NCI-H1694 (cell line): ENCODE measurements around the gene THSD4.
A peak's percentile ranks its signal among the peaks of the same experiment; 100 is the strongest.

Source experiments
- DNase-seq: peaks from one replicate; lab custom pipeline; 2025; lab: John Stamatoyannopoulos, UW

The THSD4 gene

GRCh38 chr15:71753346-71753745, 638.1 kb downstream of the THSD4 start:
- no peak for DNase-seq

DNA sequence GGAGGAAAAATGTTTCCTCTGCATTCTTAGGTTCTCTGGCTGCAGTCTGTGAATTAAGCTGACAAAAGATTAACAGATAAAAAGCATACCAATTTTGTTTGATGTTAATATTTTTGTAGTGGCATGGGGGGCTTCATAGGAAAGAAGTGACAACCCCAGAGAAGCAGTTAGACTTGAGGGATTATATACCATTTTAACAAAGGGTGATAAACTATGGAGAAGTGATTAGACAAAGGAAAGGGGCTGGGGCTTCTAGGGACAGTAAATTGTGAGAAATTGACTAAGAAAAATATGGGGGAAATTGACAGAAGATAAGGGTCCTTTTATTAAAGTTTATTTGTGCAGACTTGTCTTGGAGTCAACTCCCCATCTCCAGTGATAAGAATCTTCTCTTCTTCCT, 639.4 kb downstream of the THSD4 start:
- DNase-seq: no peak

DNA sequence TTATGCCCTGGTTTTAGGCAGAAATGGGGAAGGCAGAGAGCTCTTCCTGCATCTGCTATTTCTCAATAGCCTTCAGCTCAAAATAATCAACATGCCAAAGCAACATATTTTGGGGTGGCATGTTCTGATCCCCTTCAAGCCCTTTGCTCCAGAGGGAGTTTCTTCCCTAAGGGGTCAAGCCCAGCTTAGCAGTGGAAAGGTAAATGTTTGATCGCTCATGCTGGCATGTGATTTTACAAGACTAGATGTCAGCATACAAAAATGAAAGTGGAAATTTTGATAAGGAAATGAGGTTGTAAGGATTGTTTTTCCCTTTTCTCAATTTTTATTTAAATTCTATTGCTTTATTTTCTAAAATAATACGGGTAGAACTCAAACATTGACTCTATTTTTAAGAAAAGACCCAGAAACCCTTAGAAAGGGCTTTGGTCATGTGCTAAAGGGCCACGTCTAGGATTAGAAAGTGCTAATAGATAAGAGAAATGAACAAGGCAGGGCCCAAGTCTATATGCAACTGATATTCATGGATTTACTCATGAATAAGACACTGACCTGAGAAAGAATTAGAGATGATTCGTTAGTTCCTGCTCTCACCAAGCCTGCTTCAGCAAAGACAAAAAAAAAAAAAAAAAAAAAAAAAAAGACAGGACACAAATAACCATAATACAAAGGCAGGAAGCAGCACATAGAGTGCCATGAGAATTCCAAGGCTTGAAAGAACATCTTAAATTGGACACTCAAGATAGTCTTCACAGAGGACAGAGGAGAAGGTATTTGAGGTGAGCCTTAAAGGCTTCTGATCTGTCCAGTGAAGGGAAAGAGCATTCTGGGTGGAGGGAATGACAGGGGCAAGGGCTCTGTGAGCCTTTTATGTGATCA, 640.1 kb downstream of the THSD4 start:
- DNase-seq: no peak

GRCh38 chr15:71756599-71757352, 641.5 kb downstream of the THSD4 start:
- DNase-seq: no peak

- no peak for DNase-seq
Observed at GRCh38 chr15:71757741-71758530, 642.7 kb downstream of the THSD4 start.

DNA sequence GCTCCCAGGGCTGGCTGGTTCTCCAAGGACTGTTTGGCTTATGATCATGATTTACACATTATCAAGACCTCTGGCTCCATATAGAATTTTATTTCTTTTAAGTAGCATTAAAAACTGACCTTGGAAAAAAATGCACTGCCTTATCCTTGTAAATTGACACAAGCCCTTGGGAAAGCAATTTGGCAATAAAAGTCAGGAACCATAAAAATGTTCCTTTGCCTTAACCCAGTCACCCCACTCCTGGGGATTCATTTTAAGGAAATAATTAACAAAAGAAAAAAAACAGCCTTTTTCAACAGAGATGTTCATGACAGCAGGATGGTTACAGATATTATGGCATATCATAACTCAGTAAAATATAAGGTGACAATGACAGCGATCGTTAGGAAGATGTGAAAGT, 643.4 kb downstream of the THSD4 start:
- no peak for DNase-seq

GRCh38 chr15:71760852-71761251, 645.6 kb downstream of the THSD4 start:
- no peak for DNase-seq

DNA sequence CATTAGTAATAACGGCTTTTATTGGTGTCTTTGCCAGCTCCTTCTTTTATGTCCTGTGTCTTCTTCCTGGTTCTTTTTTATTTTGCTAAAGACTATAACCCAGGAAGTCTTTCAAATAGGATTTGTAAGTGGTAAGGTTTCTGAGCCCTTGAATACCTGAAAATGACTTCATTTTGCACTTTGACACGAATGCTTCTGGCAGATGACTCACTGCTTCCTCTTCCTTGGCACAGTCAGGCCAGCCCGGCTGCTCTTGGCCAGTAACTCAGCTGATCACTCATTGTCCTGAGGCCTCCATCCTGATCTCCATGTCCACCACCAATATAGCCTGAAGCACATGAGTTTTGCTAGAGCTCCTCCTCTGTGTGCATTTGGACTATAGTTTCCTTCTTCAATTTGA, 646.4 kb downstream of the THSD4 start:
- DNase-seq: no peak

- no peak for DNase-seq
Observed at GRCh38 chr15:71768184-71768583, 652.9 kb downstream of the THSD4 start.

- no peak for DNase-seq
Observed at GRCh38 chr15:71773206-71773859, 658.1 kb downstream of the THSD4 start.

GRCh38 chr15:71775856-71776255, 660.6 kb downstream of the THSD4 start:
- no peak for DNase-seq

DNA sequence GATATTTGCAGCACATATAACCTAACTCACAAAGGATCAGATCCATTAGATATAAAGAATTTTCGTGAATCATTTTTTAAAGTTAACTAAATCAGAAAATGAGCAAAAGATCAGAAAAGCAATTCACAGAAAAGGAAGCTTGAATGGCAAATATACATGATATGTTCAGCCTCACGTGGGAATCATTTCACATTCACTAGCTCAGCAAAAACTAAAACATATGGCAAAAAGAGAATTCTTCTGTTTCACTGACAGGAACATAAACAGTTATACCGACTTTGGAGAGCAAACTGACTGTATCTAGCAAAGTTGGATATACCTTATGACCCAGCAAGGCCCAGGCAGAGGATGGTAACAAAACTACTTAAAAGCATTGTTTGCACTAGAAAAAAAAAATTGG, 661.0 kb downstream of the THSD4 start:
- DNase-seq: no peak

GRCh38 chr15:71777216-71777943, 662.1 kb downstream of the THSD4 start:
- DNase-seq: peak; percentile 22

DNA sequence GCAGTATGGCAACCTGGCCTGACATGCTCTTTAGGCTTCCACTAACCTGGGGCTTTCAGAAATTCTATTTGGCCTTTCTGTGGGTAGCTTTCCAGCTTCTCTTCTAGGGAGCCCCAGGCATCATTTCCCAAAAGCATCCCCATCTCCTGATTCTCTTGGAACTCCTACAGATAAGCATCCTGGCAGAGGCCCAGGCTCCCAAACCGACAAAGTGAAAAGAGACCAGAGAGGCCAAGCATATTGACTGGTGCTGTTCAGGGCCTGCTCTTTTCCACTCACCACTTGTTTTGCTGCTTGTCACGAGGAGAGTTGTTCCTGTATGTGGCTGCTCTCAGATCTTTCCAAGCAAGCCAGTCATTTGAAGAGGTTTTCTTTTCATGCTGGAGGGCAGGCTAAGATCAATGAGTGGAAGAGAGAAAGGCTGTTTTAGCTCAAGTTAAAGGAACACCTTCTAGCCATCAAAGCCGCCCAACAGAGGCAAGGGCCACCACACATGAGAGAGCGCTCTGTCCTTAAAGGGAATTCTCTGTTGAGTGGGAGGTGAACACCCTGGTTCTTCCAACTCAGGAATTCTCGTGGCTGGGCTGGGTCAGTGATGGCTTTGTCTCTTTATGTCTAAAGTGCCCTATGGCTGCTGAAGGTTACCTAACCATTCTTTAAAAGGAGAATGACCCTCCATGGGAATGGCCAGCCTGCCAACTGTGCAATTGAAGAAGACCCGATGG, 664.0 kb downstream of the THSD4 start:
- no peak for DNase-seq

DNA sequence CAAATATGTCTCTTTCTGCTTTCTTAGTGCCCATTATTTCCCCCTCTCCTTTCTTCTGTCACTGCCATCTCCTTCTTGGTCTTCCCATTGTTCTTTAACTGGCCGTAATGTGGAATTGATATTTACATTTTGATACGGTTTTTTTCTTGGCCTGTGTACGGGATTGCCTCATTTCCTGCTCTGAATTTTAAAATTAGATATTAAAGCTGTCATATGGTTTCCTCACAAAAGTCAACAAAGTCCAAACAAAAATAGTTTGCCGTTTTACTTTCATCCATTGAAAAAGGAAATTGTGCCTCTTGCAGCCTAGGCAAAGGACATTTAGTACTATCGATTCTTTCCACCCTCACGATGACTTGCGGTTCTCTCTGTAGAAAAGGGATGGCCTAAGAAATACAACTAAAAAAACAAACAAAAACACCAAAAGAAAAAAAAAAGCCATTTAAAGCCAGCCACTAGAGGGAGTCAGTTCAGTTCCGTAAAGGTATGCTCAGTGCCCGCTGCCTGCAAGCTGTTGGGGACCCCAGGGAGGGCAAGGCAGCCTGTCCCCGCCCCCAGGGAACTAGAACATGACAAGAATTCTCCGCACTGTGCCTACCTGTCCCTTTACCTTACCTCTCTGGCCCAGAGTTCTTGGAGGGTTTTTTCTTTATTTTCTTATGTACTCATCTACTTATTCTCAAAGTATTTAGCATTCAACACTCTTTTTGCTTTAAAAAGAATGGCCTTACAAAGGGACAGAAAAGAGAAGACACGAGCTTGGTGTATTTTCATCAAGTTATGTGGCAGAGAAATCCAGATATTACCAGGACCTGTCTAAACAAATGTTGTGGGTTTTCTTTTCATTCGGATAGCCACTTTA, 665.1 kb downstream of the THSD4 start:
- peak; percentile 2 for DNase-seq

DNA sequence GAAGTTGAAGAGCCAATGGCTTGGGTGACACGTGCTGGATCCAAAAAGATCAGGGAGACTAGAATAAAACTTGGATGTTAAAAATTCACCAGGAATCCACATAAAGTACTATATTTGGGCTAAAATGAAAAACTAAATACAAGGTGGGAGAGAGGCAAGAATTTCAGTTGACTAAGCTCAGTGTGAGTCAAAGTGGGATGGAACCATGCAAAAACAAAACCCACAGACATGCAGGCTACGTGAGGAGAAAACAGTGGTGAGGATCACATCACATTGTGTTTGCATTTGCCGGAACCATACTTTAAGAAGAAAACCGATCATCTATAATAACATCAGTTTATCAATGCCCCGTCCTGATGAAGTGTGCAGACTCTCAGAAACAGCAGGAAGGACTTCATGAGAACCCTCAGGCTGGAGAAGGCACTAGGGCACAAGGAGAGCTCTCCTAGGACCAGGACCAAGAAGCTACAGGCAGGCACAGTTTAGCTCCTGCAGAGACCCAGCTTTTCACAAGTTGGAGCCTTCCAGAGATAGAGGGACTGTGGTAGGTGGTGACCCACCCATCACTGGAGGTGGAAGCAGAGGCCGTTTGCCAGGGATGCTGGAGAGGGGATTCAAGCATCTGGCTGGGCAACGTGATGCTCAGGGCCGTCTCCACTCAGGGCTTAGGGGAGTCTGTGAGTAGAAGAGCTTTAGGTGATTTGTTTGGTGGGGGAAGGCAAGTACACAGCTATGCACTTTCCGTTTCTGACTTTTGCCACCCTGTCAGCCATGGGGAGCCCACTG, 666.1 kb downstream of the THSD4 start:
- no peak for DNase-seq

DNA sequence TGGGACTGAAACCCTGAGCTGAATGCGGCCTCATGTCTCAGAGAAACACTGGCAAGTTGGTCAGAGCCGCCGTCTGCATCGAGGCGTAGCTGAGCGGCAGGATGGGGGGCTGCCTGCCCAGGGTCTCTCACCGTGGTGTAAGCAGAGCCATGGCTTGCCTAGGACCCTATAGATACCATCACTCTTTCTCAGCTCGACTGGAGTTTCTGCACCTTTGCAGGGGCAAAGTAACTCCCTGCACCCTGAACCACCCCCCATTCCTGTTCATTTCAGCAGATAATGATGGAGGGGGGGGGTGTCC, 666.6 kb downstream of the THSD4 start:
- DNase-seq: no peak

GRCh38 chr15:71782422-71783165, 667.3 kb downstream of the THSD4 start:
- no peak for DNase-seq
